Prostate gland (tissue), 2 donors: ENCODE data around the gene MITF. TPM values are rescaled to one million over a fixed set of nuclear protein-coding genes. Genes with fewer than 3 reads are reported as not detected.

Experiments used
- DNase-seq: peaks from one replicate; pipeline ENCODE4 v3.0.0-alpha.2; 2019; ENCODE audit warnings: low spot score
- H3K27ac ChIP-seq, 2 donors: fragments of 200-600 bp; sonication (generic); 2 replicates each; pipeline ENCODE4 v1.5.1; 2017 to 2019
- H3K27me3 ChIP-seq: fragments of 200-600 bp; sonication (generic); replicated peaks from 2 replicates; pipeline ENCODE4 v1.5.1; 2019; ENCODE audit not compliant: insufficient read depth
- H3K36me3 ChIP-seq, 2 donors: fragments of 200-600 bp; sonication (generic); 1 replicate in 1 of 2; 2 replicates in 1 of 2; pipeline versions ENCODE4 v1.5.1 to v1.8.1; 2017 to 2019
- H3K4me1 ChIP-seq: fragments of 200-600 bp; sonication (generic); replicated peaks from 2 replicates; pipeline ENCODE4 v1.5.1; 2019
- H3K4me3 ChIP-seq, 2 donors: fragments of 200-600 bp; sonication (generic); 2 replicates each; pipeline ENCODE4 v1.5.1; 2017 to 2019
- H3K9me3 ChIP-seq: fragments of 200-600 bp; sonication (generic); 2 replicates; pipeline ENCODE4 v1.5.1; 2017
- CTCF ChIP-seq, 4 experiments: fragments of 200-600 bp in 2 of 4; fragments of 450-650 bp in 2 of 4; sonication (generic) in 2 of 4; IDR thresholded peaks; 1 replicate in 3 of 4; 2 replicates in 1 of 4; pipeline ENCODE4 v1.5.1; 2016 to 2019; ENCODE audit warnings: antibody characterized with exemption in 4 of 4, mild to moderate bottlenecking in 2 of 4, moderate library complexity in 2 of 4
- POLR2A ChIP-seq: fragments of 450-650 bp; IDR thresholded peaks from one replicate; pipeline ENCODE4 v1.6.1; 2016; ENCODE audit warnings: antibody characterized with exemption, mild to moderate bottlenecking
- POLR2AphosphoS5 ChIP-seq: sonication (generic); formaldehyde crosslinking; IDR thresholded peaks from one replicate; pipeline ENCODE4 v1.6.1; 2017; ENCODE audit warnings: antibody characterized with exemption
- WGBS: methylation state at CpG from one replicate; pipeline ENCODE4 v1.1.5; 2018; 5-methylcytosine and 5-hydroxymethylcytosine counted together
- intact Hi-C: fragments of 100-400 bp; cut with DNase I; formaldehyde crosslinking; loops from one replicate; pipeline ENCODE4 v1.14.2; 2022
- total RNA-seq, 2 donors: library from RNA; depleted of rRNA; stranded (reverse); fragments of >200 nt; gene quantifications; one replicate each; pipeline ENCODE4 v1.1.0, GENCODE V29; 2016

Gene MITF
- total RNA-seq, 2 donors from 2014 or later: 7.7 to 17.6 TPM

DNA sequence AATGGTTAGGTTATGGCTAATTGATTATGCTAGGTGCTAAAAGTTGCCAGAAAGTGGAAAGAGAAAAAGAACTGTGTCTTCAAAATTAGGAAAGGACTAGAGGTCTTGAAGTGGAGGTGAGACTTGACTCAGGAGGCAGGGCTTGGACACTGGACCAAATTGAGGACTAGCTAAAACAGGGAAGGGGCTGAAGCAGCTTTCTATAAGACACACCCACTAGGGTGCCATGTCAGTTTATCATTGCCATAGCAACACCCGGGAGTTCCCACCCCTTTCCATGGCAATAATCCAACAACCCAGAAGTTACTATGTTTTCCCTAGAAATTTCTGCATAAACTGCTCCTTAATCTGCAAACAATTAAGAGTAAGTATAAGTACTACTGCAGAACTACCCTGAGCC is 42.9 kb upstream of the MITF start:
- intact Hi-C loops: no loop called here
- 36% methylated on average over 1 of the region's 1 CpG for WGBS
- no peak for DNase-seq
- Histone ChIP-seq H3K27ac (no peak overlapping the region), H3K4me3 (no peak overlapping the region), H3K4me1 (no peaks in the 10 kb centered on the region), H3K36me3 (no peaks in the 10 kb centered on the region), H3K9me3 (no peaks in the 10 kb centered on the region), H3K27me3 (no peaks in the 10 kb centered on the region)
- no peak for TF ChIP-seq POLR2A
- TF ChIP-seq CTCF (IDR thresholded peaks at IDR 0.05): no peak
- no peak for TF ChIP-seq POLR2AphosphoS5

GRCh38 chr3:69697381-69697780 is 41.9 kb upstream of the MITF start:
- Histone ChIP-seq H3K4me1 (no peaks in the 10 kb centered on the region), H3K4me3 (no peak overlapping the region), H3K27me3 (no peaks in the 10 kb centered on the region), H3K9me3 (no peaks in the 10 kb centered on the region), H3K27ac (no peak overlapping the region), H3K36me3 (no peaks in the 10 kb centered on the region)
- no peak for TF ChIP-seq CTCF (IDR thresholded peaks at IDR 0.05)
- TF ChIP-seq POLR2AphosphoS5: no peak
- TF ChIP-seq POLR2A: no peak
- DNase-seq: no peak
- 70% methylated on average over 5 of the region's 5 CpGs for WGBS
- intact Hi-C loops: no loop called here

DNA sequence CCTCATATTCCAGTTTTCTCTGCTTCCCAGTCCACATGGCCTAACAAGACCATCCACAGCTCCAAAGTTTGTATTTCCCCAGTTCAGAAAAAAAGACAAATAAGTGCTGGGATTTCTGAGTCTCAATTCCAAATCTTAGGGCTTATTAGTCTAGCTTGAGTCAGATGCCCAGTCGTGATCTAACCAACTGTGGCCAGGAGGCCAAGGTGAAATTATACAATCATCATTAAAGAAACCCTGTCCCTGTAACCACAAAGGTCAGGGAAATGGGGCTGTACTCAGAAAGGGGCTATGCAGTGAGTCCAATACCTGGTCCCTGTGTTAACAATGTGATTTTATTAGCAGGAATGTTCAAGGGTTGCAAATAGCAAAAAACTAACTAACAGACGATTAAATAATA is 40.5 kb upstream of the MITF start:
- Histone ChIP-seq H3K4me1 (no peaks in the 10 kb centered on the region), H3K4me3 (no peak overlapping the region), H3K27ac (no peak overlapping the region), H3K27me3 (no peaks in the 10 kb centered on the region), H3K9me3 (no peaks in the 10 kb centered on the region), H3K36me3 (no peaks in the 10 kb centered on the region)
- DNase-seq: no peak
- intact Hi-C loops: no loop called here
- WGBS: 96% methylated on average over 2 of the region's 2 CpGs
- TF ChIP-seq POLR2AphosphoS5 (no peak), POLR2A (no peak), CTCF (IDR thresholded peaks at IDR 0.05) (no peak)

GRCh38 chr3:69699183-69699582 is 40.1 kb upstream of the MITF start:
- no peaks in the 10 kb centered on the region for H3K36me3 ChIP-seq
- no peaks in the 10 kb centered on the region for H3K4me1 ChIP-seq
- no peak for DNase-seq
- H3K27ac ChIP-seq: no peak overlapping the region
- 100% methylated on average over 1 of the region's 1 CpG for WGBS
- no peaks in the 10 kb centered on the region for H3K9me3 ChIP-seq
- TF ChIP-seq CTCF (IDR thresholded peaks at IDR 0.05) (no peak), POLR2A (no peak), POLR2AphosphoS5 (no peak)
- H3K4me3 ChIP-seq: no peak overlapping the region
- intact Hi-C loops: no loop called here
- no peaks in the 10 kb centered on the region for H3K27me3 ChIP-seq

DNA sequence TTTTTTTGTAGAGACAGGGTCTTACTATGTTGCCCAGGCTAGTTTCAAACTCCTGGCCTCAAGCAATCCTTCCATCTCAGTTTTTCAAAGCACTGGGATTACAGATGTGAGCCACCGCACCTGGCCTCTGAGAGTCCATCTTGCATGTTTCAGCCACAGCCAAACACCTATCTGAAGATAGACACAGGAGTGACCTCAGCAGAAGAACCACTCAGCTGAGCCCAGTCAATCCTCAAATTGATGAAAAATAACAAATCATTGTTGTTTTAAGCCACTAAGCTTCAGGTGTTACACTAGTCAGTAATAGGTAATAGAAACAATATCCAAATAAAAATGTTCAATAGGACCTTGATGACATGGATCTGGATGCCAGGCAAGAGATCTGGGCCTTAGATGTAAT is 38.3 kb upstream of the MITF start:
- TF ChIP-seq POLR2A (no peak), CTCF (IDR thresholded peaks at IDR 0.05) (no peak), POLR2AphosphoS5 (no peak)
- intact Hi-C loops: no loop called here
- Histone ChIP-seq H3K27ac (no peak overlapping the region), H3K27me3 (no peaks in the 10 kb centered on the region), H3K4me3 (no peak overlapping the region), H3K36me3 (no peaks in the 10 kb centered on the region), H3K9me3 (no peaks in the 10 kb centered on the region), H3K4me1 (no peaks in the 10 kb centered on the region)
- 100% methylated on average over 1 of the region's 1 CpG for WGBS
- no peak for DNase-seq
